OCI-LY3 (cell line): ENCODE data around the gene TNNI3K.

Experiments used
- H2AFZ ChIP-seq: fragments of 200-600, 300-600 bp; shearing (Covaris generic); 2 replicates; pipeline ENCODE4 v1.6.0; 2014; ENCODE audit warnings: antibody characterized with exemption, low read depth, low read length
- H3K27ac ChIP-seq: fragments of 200-600, 300-600 bp; sonication (generic); 2 replicates; pipeline ENCODE4 v1.5.1; 2014; ENCODE audit warnings: mild to moderate bottlenecking, low read length, moderate library complexity, mixed read lengths
- H3K27me3 ChIP-seq: fragments of 200-600, 300-600 bp; sonication (generic); 2 replicates; pipeline ENCODE4 v1.6.1; 2014; ENCODE audit warnings: low read depth, low read length, mixed read lengths
- H3K36me3 ChIP-seq: fragments of 200-600, 300-600 bp; sonication (generic); replicated peaks from 2 replicates; pipeline ENCODE3; 2014; ENCODE audit warnings: low read depth, low read length, mixed read lengths
- H3K4me1 ChIP-seq: fragments of 300-600, 200-600 bp; sonication (generic); 2 replicates; pipeline ENCODE4 v1.6.1; 2014; ENCODE audit warnings: low read length, mixed read lengths
- H3K4me2 ChIP-seq: fragments of 200-600, 300-600 bp; sonication (generic); 2 replicates; pipeline ENCODE4 v1.6.1; 2014; ENCODE audit warnings: low read length, mixed read lengths
- H3K4me3 ChIP-seq: fragments of 300-600, 200-600 bp; sonication (generic); 2 replicates; pipeline ENCODE4 v1.5.1; 2014; ENCODE audit warnings: antibody characterized with exemption, mild to moderate bottlenecking, low read length, moderate library complexity
- H3K79me2 ChIP-seq: fragments of 300-600, 200-600 bp; shearing (Covaris generic); 2 replicates; pipeline ENCODE4 v1.6.1; 2014; ENCODE audit warnings: mild to moderate bottlenecking, low read length, mixed read lengths
- H3K9ac ChIP-seq: fragments of 300-600, 200-600 bp; shearing (Covaris generic); 2 replicates; pipeline ENCODE4 v1.6.0; 2014; ENCODE audit warnings: mild to moderate bottlenecking, low read length, moderate library complexity
- H3K9me3 ChIP-seq: fragments of 200-600, 300-600 bp; shearing (Covaris generic); 2 replicates; pipeline ENCODE4 v1.6.1; 2014; ENCODE audit warnings: low read length, mixed read lengths; ENCODE audit not compliant: insufficient read depth
- H4K20me1 ChIP-seq: fragments of 200-600, 300-600 bp; sonication (generic); 2 replicates; pipeline ENCODE4 v1.6.1; 2016; ENCODE audit warnings: low read length, mixed read lengths; ENCODE audit not compliant: insufficient read depth
- CTCF ChIP-seq: fragments of 200-600, 300-600 bp; sonication (generic); IDR thresholded peaks from 2 replicates; pipeline ENCODE4 v1.5.1; 2014; ENCODE audit warnings: antibody characterized with exemption, low read length, low read depth
- EZH2phosphoT487 ChIP-seq: fragments of 200-600 bp; shearing (Covaris generic); IDR thresholded peaks from 2 replicates; pipeline ENCODE4 v1.6.1; 2018; ENCODE audit warnings: antibody characterized with exemption, mixed run types, low read depth

Gene TNNI3K

GRCh38 chr1:74333244-74333643, 98.1 kb downstream of the TNNI3K start:
- H3K36me3 ChIP-seq = no peaks in the 10 kb centered on the region
- no peak overlapping the region for H3K4me2 ChIP-seq
- H3K27ac ChIP-seq = no peak overlapping the region
- no peaks in the 10 kb centered on the region for H3K27me3 ChIP-seq
- no peak overlapping the region for H3K9ac ChIP-seq
- H4K20me1 ChIP-seq = no peaks in the 10 kb centered on the region
- H2AFZ ChIP-seq = no peak overlapping the region
- TF ChIP-seq CTCF = no peak
- no peaks in the 10 kb centered on the region for H3K9me3 ChIP-seq
- H3K4me1 ChIP-seq = peaks cover 7% of the 10 kb centered on the region; the same call in 1 of the 2 replicates
- no peaks in the 10 kb centered on the region for H3K79me2 ChIP-seq
- no peak overlapping the region for H3K4me3 ChIP-seq

- Histone ChIP-seq H3K79me2 (no peaks in the 10 kb centered on the region), H3K4me2 (no peak overlapping the region), H3K4me3 (no peak overlapping the region), H3K36me3 (no peaks in the 10 kb centered on the region), H4K20me1 (no peaks in the 10 kb centered on the region), H3K27me3 (no peaks in the 10 kb centered on the region), H3K4me1 (peaks cover under 1% of the 10 kb centered on the region; the same call in 1 of the 2 replicates), H3K27ac (no peak overlapping the region), H3K9ac (no peak overlapping the region), H3K9me3 (no peaks in the 10 kb centered on the region), H2AFZ (no peak overlapping the region)
- TF ChIP-seq EZH2phosphoT487 (no peak), CTCF (no peak)
These were observed 99.0 kb downstream of the TNNI3K start for GRCh38 chr1:74334147-74334546.

- no peak overlapping the region for H3K27ac ChIP-seq
- no peaks in the 10 kb centered on the region for H3K27me3 ChIP-seq
- no peaks in the 10 kb centered on the region for H3K79me2 ChIP-seq
- no peaks in the 10 kb centered on the region for H4K20me1 ChIP-seq
- no peaks in the 10 kb centered on the region for H3K4me1 ChIP-seq
- H3K36me3 ChIP-seq = no peaks in the 10 kb centered on the region
- TF ChIP-seq EZH2phosphoT487 (no peak), CTCF (no peak)
- H2AFZ ChIP-seq = no peak overlapping the region
- H3K9ac ChIP-seq = no peak overlapping the region
- no peak overlapping the region for H3K4me3 ChIP-seq
- no peaks in the 10 kb centered on the region for H3K9me3 ChIP-seq
- H3K4me2 ChIP-seq = no peak overlapping the region
These were observed 105.5 kb downstream of the TNNI3K start for GRCh38 chr1:74340656-74341055.

GRCh38 chr1:74341702-74342339, 106.6 kb downstream of the TNNI3K start:
- Histone ChIP-seq H3K4me1 (no peaks in the 10 kb centered on the region), H3K4me2 (no peak overlapping the region), H3K9ac (no peak overlapping the region), H3K27ac (no peak overlapping the region), H2AFZ (no peak overlapping the region), H3K9me3 (no peaks in the 10 kb centered on the region), H3K4me3 (no peak overlapping the region), H3K79me2 (no peaks in the 10 kb centered on the region), H3K27me3 (no peaks in the 10 kb centered on the region), H3K36me3 (no peaks in the 10 kb centered on the region), H4K20me1 (no peaks in the 10 kb centered on the region)
- TF ChIP-seq EZH2phosphoT487 (no peak), CTCF (no peak)
